GM18520 (cell line): ENCODE results near the gene RPLP2.

Source experiments
- ATAC-seq: cut with Tn5 transposase; IDR thresholded peaks from one replicate; pipeline ENCODE4 v1.9.1; 2021; ENCODE audit not compliant: unreplicated experiment

The RPLP2 gene

GRCh38 chr11:846496-847098, 36.8 kb downstream of the RPLP2 start:
- ATAC-seq, result no peak

- ATAC-seq, result no peak
These were observed 38.1 kb downstream of the RPLP2 start for GRCh38 chr11:847876-848275.

GRCh38 chr11:848380-848931, 38.7 kb downstream of the RPLP2 start:
- no peak for ATAC-seq

- ATAC-seq, result no peak
These were observed 39.5 kb downstream of the RPLP2 start for GRCh38 chr11:849104-849824.

GRCh38 chr11:849951-850774, 40.4 kb downstream of the RPLP2 start:
- no peak for ATAC-seq

GRCh38 chr11:850775-851763, 41.3 kb downstream of the RPLP2 start:
- ATAC-seq, result no peak

- no peak for ATAC-seq
These were observed 43.0 kb downstream of the RPLP2 start for GRCh38 chr11:852762-853161.

GRCh38 chr11:853682-854448, 44.1 kb downstream of the RPLP2 start:
- no peak for ATAC-seq

- no peak for ATAC-seq
These were observed 45.0 kb downstream of the RPLP2 start for GRCh38 chr11:854601-855329.

- no peak for ATAC-seq
These were observed 45.5 kb downstream of the RPLP2 start for GRCh38 chr11:855330-855674.

- no peak for ATAC-seq
These were observed 46.0 kb downstream of the RPLP2 start for GRCh38 chr11:855796-856195.

- no peak for ATAC-seq
These were observed 46.6 kb downstream of the RPLP2 start for GRCh38 chr11:856397-856796.

- ATAC-seq, result no peak
These were observed 48.4 kb downstream of the RPLP2 start for GRCh38 chr11:858053-858761.

- ATAC-seq, result no peak
These were observed 49.1 kb downstream of the RPLP2 start for GRCh38 chr11:858762-859339.

GRCh38 chr11:859394-860131, 49.8 kb downstream of the RPLP2 start:
- ATAC-seq, result no peak

- no peak for ATAC-seq
These were observed 50.7 kb downstream of the RPLP2 start for GRCh38 chr11:860234-861104.

- ATAC-seq, result no peak
These were observed 51.3 kb downstream of the RPLP2 start for GRCh38 chr11:861105-861479.
